ENCODE data around the gene AP4E1. TPM values are rescaled to one million over a fixed set of nuclear protein-coding genes. Genes with fewer than 3 reads are reported as not detected.
"Not testable (repeated sequence)": the region's sequence is repeated elsewhere in the genome, so short reads cannot be mapped to it uniquely, and the experiment has no call there.

Gene AP4E1
- total RNA-seq (2012; rRNA removed), result 11.8 and 15.7 TPM in 2 replicates

DNA sequence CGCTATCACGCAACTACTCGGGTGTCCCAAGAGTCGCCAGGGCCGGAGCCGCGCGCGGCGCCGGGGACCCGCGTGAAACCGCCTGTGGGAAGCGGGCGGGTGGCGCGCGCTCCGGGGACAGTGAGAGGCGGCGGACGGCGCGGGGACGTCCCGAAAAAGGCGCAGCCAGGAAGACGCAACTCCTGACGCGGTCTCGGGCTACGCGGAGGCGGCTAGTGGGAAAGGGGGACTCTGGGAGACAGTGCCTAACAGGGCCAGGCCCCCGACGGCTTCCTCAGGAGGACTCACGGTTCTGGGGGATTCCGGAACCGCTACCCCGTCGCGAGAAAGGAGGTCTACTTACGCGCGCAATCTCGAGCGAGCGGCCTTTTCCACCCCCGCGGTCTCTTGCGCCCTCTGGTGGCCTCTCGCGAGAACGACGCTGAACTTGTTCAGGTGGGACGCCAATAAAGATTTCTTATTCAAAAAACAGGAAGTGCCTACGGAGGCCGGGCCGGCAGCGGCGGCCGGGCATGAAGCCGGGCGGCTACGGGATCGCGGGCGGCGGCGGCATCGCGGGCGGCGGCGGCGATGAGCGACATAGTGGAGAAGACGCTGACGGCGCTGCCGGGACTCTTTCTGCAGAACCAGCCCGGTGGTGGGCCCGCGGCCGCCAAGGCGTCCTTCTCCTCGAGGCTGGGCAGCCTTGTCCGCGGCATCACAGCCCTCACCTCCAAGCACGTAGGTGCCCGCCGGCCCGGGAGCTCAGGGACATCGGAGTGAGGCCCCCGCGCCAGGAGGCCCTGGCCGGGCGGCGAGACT, at the start of gene AP4E1:
AP4E1 (plus strand) TSS at position 475 of the 801 bp plus-strand sequence; CDS start at position 571, 96 bp downstream.
- H3K9ac ChIP-seq (ENCODE audit: low read depth, low read length), result peak within 1 kb of the TSS; percentile 96
- peak within 1 kb of the TSS; percentile 99 for H3K4me3 ChIP-seq (ENCODE audit: low read length)
- peaks cover 28% of the 10 kb centered on the region for H3K4me1 ChIP-seq (ENCODE audit: control insufficient read depth, insufficient read depth, low read length)
- H3K4me2 ChIP-seq (ENCODE audit: low read length), result peak within 1 kb of the TSS; percentile 92
- no peaks in the 10 kb centered on the region for H3K27me3 ChIP-seq (ENCODE audit: control insufficient read depth, insufficient read depth, low read length)
- H3K36me3 ChIP-seq (ENCODE audit: insufficient read depth, low read length), result peaks cover 16% of the 10 kb centered on the region
- no peaks in the 10 kb centered on the region for H3K9me3 ChIP-seq (replicated peaks; ENCODE audit: low read length)

DNA sequence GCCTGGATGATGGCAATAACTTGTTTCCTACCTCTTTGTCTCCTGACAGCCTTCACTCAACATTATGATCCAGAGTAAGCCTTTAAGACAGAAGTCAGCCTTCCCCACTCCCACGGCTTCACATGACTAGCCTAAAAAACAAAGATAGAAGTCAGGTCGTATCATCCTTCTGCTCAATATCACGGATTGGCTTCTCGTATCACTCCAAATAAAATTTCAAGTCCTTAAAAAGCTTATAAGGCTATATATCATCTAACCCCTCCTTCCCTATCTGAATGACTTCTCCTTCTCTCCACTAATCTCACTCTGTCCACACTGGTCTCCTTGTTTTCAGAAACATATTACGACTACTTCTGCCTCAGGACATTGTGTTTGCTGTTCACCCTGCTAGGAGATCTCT, 47.7 kb upstream of the AP4E1 start:
- Histone ChIP-seq H3K36me3 (ENCODE audit: insufficient read depth, low read length) (no peaks in the 10 kb centered on the region), H3K9me3 (replicated peaks; ENCODE audit: low read length) (no peaks in the 10 kb centered on the region), H3K4me2 (ENCODE audit: low read length) (no peak overlapping the region), H3K27me3 (ENCODE audit: control insufficient read depth, insufficient read depth, low read length) (peaks cover 12% of the 10 kb centered on the region), H3K4me1 (ENCODE audit: control insufficient read depth, insufficient read depth, low read length) (no peaks in the 10 kb centered on the region), H3K9ac (ENCODE audit: low read depth, low read length) (no peak overlapping the region), H3K4me3 (ENCODE audit: low read length) (no peak overlapping the region)

DNA sequence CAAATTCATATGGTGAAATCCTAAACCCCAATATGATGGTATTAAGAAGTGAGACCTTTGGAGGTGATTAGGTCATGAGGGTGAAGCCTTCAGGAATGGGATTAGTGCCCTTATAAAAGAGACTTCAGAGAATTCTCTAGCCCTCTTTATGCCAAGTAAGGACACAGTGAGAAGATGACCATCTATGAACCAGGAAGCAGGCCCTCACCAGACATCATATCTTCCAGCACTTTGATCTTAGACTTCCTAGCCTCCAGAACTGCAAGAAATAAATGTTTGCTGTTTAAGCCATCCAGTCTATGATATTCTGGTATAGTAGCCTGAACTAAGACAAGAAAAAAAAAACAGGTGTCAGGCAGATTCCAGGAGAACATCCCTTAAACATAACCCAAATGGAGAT, 45.9 kb upstream of the AP4E1 start:
- no peaks in the 10 kb centered on the region for H3K4me1 ChIP-seq (ENCODE audit: control insufficient read depth, insufficient read depth, low read length)
- H3K27me3 ChIP-seq (ENCODE audit: control insufficient read depth, insufficient read depth, low read length), result peaks cover 5% of the 10 kb centered on the region
- H3K9ac ChIP-seq (ENCODE audit: low read depth, low read length), result no peak overlapping the region
- H3K36me3 ChIP-seq (ENCODE audit: insufficient read depth, low read length), result no peaks in the 10 kb centered on the region
- no peaks in the 10 kb centered on the region for H3K9me3 ChIP-seq (replicated peaks; ENCODE audit: low read length)
- no peak overlapping the region for H3K4me3 ChIP-seq (ENCODE audit: low read length)
- no peak overlapping the region for H3K4me2 ChIP-seq (ENCODE audit: low read length)

DNA sequence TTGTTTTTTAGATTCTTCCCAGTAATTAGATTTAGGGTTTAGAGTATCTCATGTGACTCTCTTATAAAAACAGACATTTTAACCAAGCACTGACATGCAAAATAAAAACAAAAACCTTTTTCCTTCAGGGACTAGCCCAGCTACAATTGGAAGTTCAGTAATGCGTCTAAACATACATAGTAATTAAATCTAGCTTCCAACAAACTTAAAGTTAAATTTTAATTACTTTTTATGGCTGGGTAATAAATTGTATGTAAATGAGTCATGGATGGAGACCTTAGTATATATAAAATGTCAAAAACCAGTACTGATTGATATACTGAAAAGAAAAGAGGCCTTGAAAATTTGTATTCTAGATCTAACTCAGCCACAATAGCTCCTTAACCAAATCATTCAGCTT, 43.6 kb upstream of the AP4E1 start:
- no peaks in the 10 kb centered on the region for H3K4me1 ChIP-seq (ENCODE audit: control insufficient read depth, insufficient read depth, low read length)
- H3K9ac ChIP-seq (ENCODE audit: low read depth, low read length), result no peak overlapping the region
- H3K36me3 ChIP-seq (ENCODE audit: insufficient read depth, low read length), result no peaks in the 10 kb centered on the region
- H3K4me2 ChIP-seq (ENCODE audit: low read length), result no peak overlapping the region
- H3K9me3 ChIP-seq (replicated peaks; ENCODE audit: low read length), result no peaks in the 10 kb centered on the region
- peaks cover 6% of the 10 kb centered on the region for H3K27me3 ChIP-seq (ENCODE audit: control insufficient read depth, insufficient read depth, low read length)
- no peak overlapping the region for H3K4me3 ChIP-seq (ENCODE audit: low read length)

DNA sequence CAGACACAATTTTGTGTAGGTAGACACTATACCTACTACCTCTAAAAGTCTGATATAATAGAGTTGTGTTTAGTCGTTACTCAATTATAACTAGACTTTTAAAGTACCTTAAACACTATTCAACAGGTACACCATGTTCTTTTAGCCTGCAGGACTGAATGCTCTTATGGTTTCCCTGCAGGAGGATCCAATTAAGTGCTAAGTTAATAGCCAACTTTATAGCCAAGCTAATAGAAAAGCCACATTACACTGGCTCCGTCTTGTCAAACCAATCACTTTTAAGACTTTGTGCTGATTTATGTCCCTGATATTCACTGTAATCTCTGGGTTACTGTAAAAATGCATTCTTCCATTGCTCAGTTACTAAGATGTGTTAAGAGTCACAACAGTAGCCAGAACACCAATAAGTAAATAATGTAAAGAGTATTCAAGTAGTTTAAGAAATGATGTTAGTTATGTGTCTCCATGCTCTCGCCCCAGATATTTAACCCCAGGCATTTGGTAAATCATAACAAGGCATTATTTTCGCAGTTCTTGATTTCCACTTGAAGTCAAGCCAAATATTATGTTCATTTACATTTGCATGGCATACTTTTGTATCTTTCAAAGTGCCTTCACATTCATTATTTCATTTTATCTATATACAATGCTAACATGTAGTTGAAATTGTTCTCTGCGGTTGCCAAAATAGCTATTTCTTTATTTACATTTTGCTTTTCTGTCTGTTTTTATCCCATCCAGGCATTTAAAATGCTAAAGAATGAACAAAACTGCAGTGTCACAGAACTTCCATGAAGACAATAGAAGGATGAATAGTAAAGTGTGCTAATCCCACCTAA, 42.7 kb upstream of the AP4E1 start:
- H3K9me3 ChIP-seq (replicated peaks; ENCODE audit: low read length), result no peaks in the 10 kb centered on the region
- H3K27me3 ChIP-seq (ENCODE audit: control insufficient read depth, insufficient read depth, low read length), result peaks cover 15% of the 10 kb centered on the region
- no peak overlapping the region for H3K9ac ChIP-seq (ENCODE audit: low read depth, low read length)
- no peak overlapping the region for H3K4me3 ChIP-seq (ENCODE audit: low read length)
- H3K4me1 ChIP-seq (ENCODE audit: control insufficient read depth, insufficient read depth, low read length), result no peaks in the 10 kb centered on the region
- no peak overlapping the region for H3K4me2 ChIP-seq (ENCODE audit: low read length)
- H3K36me3 ChIP-seq (ENCODE audit: insufficient read depth, low read length), result no peaks in the 10 kb centered on the region

DNA sequence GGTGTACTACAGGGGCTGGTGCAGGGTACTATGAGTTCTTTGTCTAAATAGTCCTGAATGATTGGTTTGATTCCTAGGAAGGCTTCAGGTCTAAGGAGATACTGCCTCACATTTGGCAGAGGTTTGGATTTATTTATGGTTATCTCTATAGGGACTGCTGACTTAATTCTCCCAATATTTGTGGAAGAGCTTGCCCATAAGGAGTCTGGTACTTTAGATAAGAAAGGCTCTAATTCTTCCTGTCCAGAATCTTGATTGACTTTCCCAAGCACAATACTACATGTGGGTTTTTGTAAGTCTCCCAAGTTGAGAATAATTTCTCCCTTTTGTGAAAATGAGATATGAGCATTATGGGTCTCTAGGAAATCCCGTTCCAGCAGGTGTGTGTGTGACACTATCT, 36.7 kb upstream of the AP4E1 start:
- no peaks in the 10 kb centered on the region for H3K4me1 ChIP-seq (ENCODE audit: control insufficient read depth, insufficient read depth, low read length)
- no peaks in the 10 kb centered on the region for H3K36me3 ChIP-seq (ENCODE audit: insufficient read depth, low read length)
- H3K4me2 ChIP-seq (ENCODE audit: low read length), result no peak overlapping the region
- no peak overlapping the region for H3K9ac ChIP-seq (ENCODE audit: low read depth, low read length)
- no peaks in the 10 kb centered on the region for H3K9me3 ChIP-seq (replicated peaks; ENCODE audit: low read length)
- no peak overlapping the region for H3K4me3 ChIP-seq (ENCODE audit: low read length)
- H3K27me3 ChIP-seq (ENCODE audit: control insufficient read depth, insufficient read depth, low read length), result peaks cover 38% of the 10 kb centered on the region

DNA sequence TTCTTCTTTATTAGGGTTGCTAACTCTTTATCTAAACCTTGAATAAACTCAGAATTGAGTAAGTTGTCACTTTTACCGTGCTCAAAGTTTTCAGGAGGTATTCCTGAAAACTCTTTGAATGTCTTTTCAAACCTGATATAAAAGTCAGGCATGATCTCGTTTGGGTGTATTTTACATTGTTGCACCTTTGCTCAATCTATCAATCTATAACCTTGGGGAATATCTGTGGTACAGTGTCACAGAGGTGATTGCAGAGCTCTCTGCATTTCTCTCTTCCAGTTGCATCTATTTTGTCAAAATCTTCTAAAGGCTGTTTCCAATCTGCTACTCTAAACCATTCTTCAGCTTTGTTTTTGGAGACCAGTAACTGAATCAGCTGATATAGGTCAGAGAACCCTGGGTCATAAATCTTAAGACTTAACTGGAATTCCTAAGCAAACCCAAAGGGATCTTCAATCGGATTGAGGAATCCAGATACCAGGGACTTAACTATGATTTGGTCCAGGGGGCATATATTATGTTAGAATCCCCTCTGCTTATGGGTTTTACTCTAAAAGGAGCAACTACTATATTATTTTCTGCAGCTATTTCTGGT, 35.6 kb upstream of the AP4E1 start:
- H3K9ac ChIP-seq (ENCODE audit: low read depth, low read length), result no peak overlapping the region
- H3K4me3 ChIP-seq (ENCODE audit: low read length), result no peak overlapping the region
- H3K27me3 ChIP-seq (ENCODE audit: control insufficient read depth, insufficient read depth, low read length), result peaks cover 38% of the 10 kb centered on the region
- H3K4me1 ChIP-seq (ENCODE audit: control insufficient read depth, insufficient read depth, low read length), result peaks cover 4% of the 10 kb centered on the region
- H3K4me2 ChIP-seq (ENCODE audit: low read length), result no peak overlapping the region
- H3K9me3 ChIP-seq (replicated peaks; ENCODE audit: low read length), result no peaks in the 10 kb centered on the region
- no peaks in the 10 kb centered on the region for H3K36me3 ChIP-seq (ENCODE audit: insufficient read depth, low read length)

DNA sequence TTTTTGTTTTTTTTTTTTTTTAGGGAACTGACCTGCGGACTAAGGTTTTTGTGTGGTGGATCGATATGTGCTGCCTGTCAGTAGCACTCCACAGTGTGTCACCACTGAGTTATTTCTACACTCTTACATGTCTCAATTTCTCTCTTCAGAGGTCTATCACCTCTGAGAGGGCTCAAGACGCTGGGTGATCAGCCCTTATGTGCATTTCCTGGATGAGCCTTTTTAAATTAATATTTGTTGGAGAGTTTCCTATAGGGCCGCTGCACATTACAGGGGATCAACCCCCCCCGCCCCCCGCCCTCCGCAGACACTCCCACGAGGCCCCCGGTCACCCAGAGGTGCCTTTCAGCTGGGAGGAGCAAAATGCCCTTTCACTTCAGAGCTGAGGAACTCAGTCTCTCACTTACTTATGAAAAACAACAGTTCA, 34.5 kb upstream of the AP4E1 start:
- no peak overlapping the region for H3K9ac ChIP-seq (ENCODE audit: low read depth, low read length)
- H3K27me3 ChIP-seq (ENCODE audit: control insufficient read depth, insufficient read depth, low read length), result peaks cover 38% of the 10 kb centered on the region
- H3K9me3 ChIP-seq (replicated peaks; ENCODE audit: low read length), result no peaks in the 10 kb centered on the region
- H3K4me2 ChIP-seq (ENCODE audit: low read length), result no peak overlapping the region
- H3K36me3 ChIP-seq (ENCODE audit: insufficient read depth, low read length), result no peaks in the 10 kb centered on the region
- H3K4me3 ChIP-seq (ENCODE audit: low read length), result no peak overlapping the region
- H3K4me1 ChIP-seq (ENCODE audit: control insufficient read depth, insufficient read depth, low read length), result peaks cover 4% of the 10 kb centered on the region

DNA sequence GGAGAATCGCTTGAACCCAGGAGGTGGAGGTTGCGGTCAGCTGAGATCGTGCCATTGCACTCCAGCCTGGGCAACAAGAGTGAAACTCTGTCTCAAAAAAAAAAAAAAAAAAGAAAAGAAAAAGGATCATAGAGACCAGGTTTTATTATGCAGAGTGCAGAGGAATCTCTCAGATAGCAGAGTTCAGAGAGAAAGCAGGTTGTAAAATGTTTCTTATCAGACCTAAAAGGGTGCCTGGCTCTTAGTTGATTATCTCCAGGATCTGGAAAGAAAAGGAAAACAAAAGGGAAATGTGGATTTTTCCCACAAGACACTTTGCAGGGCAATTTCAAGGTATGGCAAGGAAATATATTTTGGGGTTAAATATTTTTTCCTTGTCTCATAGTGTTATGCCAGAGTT, 33.2 kb upstream of the AP4E1 start:
- not testable (repeated sequence) for H3K4me1 ChIP-seq (ENCODE audit: control insufficient read depth, insufficient read depth, low read length); H3K4me2 ChIP-seq (ENCODE audit: low read length); H3K36me3 ChIP-seq (ENCODE audit: insufficient read depth, low read length); H3K9me3 ChIP-seq (replicated peaks; ENCODE audit: low read length); H3K4me3 ChIP-seq (ENCODE audit: low read length); H3K9ac ChIP-seq (ENCODE audit: low read depth, low read length)
- peaks cover 34% of the 10 kb centered on the region for H3K27me3 ChIP-seq (ENCODE audit: control insufficient read depth, insufficient read depth, low read length)

DNA sequence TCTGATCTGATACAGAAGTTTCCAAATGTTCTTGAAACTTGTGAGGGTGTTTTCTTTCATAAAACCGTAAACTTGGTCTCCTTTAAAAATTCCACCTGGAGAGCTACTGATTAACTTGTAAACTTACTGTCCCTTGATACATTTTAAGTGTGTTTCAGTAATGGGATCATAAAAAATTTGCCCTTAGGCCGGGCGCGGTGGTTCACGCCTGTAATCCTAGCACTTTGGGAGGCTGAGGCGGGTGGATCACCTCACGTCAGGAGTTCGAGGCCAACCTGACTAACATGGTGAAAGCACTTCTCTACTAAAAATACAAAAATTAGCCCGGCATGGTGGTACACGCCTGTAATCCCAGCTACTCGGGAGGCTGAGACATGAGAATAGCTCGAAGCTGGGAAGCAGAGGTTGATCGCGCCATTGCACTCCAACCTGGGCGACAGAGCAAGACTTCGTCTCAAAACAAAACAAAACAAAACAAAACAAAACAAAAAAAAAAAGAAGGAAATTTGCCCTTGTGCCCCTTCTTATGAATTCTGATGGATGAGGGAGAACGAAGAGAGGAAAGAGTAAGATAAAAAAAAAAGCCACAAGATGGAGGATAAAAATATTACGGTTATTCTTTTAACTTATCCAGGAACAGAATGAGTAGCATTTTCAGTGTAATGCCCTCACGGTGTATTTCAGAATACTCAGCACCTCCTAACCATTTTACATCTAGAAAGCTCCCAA, 32.1 kb upstream of the AP4E1 start:
- peak overlapping the region; percentile 77 for H3K4me2 ChIP-seq (ENCODE audit: low read length)
- H3K4me3 ChIP-seq (ENCODE audit: low read length), result peak overlapping the region; percentile 61
- H3K9ac ChIP-seq (ENCODE audit: low read depth, low read length), result peak overlapping the region; percentile 71
- no peaks in the 10 kb centered on the region for H3K9me3 ChIP-seq (replicated peaks; ENCODE audit: low read length)
- peaks cover 22% of the 10 kb centered on the region for H3K27me3 ChIP-seq (ENCODE audit: control insufficient read depth, insufficient read depth, low read length)
- H3K36me3 ChIP-seq (ENCODE audit: insufficient read depth, low read length), result no peaks in the 10 kb centered on the region
- H3K4me1 ChIP-seq (ENCODE audit: control insufficient read depth, insufficient read depth, low read length), result peaks cover 20% of the 10 kb centered on the region

DNA sequence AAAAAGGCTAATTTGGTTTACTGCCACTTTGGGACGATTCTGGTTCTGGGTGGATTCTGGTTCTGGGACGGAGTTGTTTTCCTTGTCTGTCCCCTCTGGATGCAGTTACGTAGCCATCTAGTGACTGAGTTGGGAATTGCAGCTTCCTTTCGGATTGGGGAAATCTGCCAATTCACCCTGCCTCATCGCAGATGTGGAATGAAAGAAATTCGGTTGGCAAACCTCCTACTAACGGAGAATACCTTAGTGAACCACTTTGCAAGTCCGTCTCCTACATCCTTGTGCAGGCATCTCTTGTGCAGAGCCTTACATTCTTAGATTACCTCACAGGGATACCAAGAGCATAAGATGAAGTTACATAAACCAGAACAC, 31.5 kb upstream of the AP4E1 start:
- Histone ChIP-seq H3K36me3 (ENCODE audit: insufficient read depth, low read length) (no peaks in the 10 kb centered on the region), H3K4me3 (ENCODE audit: low read length) (peak overlapping the region; percentile 61), H3K4me2 (ENCODE audit: low read length) (peak overlapping the region; percentile 77), H3K27me3 (ENCODE audit: control insufficient read depth, insufficient read depth, low read length) (peaks cover 16% of the 10 kb centered on the region), H3K9me3 (replicated peaks; ENCODE audit: low read length) (no peaks in the 10 kb centered on the region), H3K9ac (ENCODE audit: low read depth, low read length) (peak overlapping the region; percentile 71), H3K4me1 (ENCODE audit: control insufficient read depth, insufficient read depth, low read length) (peaks cover 22% of the 10 kb centered on the region)
